Measurements from ENCODE around the gene CLIP1. TPM values are rescaled to one million over a fixed set of nuclear protein-coding genes. Genes with fewer than 3 reads are reported as not detected.
"Not testable (repeated sequence)": the region's sequence is repeated elsewhere in the genome, so short reads cannot be mapped to it uniquely, and the experiment has no call there.

The CLIP1 gene
- total and polyA plus RNA-seq, 4 donors, result 26.6 to 93.7 (median 45.8) TPM

GRCh38 chr12:122374707-122375106 is 47.8 kb downstream of the CLIP1 start:
- DNase-seq (no peak), ATAC-seq (ENCODE audit: insufficient read depth, low FRiP score) (no peak)
- H3K27me3 ChIP-seq (ENCODE audit: control insufficient read depth in 3 of 3, insufficient read depth in 3 of 3, low read length in 2 of 3), result no peaks in the 10 kb centered on the region
- H3K9me3 ChIP-seq (ENCODE audit: control insufficient read depth in 4 of 4, insufficient read depth in 3 of 4, low read length in 3 of 4), result no peaks in the 10 kb centered on the region
- peak overlapping the region in 1 of 2 donors; percentile 64 for H3K27ac ChIP-seq (ENCODE audit: low read depth in 1 of 2, low read length in 1 of 2)
- no peak for TF ChIP-seq CTCF (IDR thresholded peaks at IDR 0.05; ENCODE audit: control extremely low read depth, extremely low read depth)
- H3K4me1 ChIP-seq (ENCODE audit: control insufficient read depth in 5 of 5, insufficient read depth in 5 of 5, low read length in 5 of 5), result peaks cover 0 to 3% (median 0%) of the 10 kb centered on the region in 5 donors
- H3K36me3 ChIP-seq (ENCODE audit: control insufficient read depth in 4 of 4, insufficient read depth in 4 of 4, low read length in 4 of 4), result peaks cover 0 to 26% (median 13%) of the 10 kb centered on the region in 4 donors
- H3K9ac ChIP-seq (ENCODE audit: insufficient read depth in 1 of 2, low read length in 2 of 2), result no peak overlapping the region
- H3K4me3 ChIP-seq, result no peak overlapping the region
- WGBS, 2 donors, result 70 to 77% methylated on average over 5 of the region's 5 CpGs

- no peak overlapping the region for H3K9ac ChIP-seq (ENCODE audit: insufficient read depth in 1 of 2, low read length in 2 of 2)
- ATAC-seq (ENCODE audit: insufficient read depth, low FRiP score), result no peak
Measured at GRCh38 chr12:122371475-122372045, 50.9 kb downstream of the CLIP1 start.

GRCh38 chr12:122368361-122369073 is 54.0 kb downstream of the CLIP1 start:
- peak overlapping the region in 1 of 2 donors; percentile 13 for H3K27ac ChIP-seq (ENCODE audit: low read depth in 1 of 2, low read length in 1 of 2)
- H3K4me3 ChIP-seq, result no peak overlapping the region
- H3K36me3 ChIP-seq (ENCODE audit: control insufficient read depth in 4 of 4, insufficient read depth in 4 of 4, low read length in 4 of 4), result peaks cover 0 to 10% (median 5%) of the 10 kb centered on the region in 4 donors
- no peak overlapping the region for H3K9ac ChIP-seq (ENCODE audit: insufficient read depth in 1 of 2, low read length in 2 of 2)
- no peaks in the 10 kb centered on the region for H3K9me3 ChIP-seq (ENCODE audit: control insufficient read depth in 4 of 4, insufficient read depth in 3 of 4, low read length in 3 of 4)
- no peak for TF ChIP-seq CTCF (IDR thresholded peaks at IDR 0.05; ENCODE audit: control extremely low read depth, extremely low read depth)
- peak in 2 of 3 donors; percentile 4 to 19 for DNase-seq
- no peak for ATAC-seq (ENCODE audit: insufficient read depth, low FRiP score)
- H3K4me1 ChIP-seq (ENCODE audit: control insufficient read depth in 5 of 5, insufficient read depth in 5 of 5, low read length in 5 of 5), result peaks cover 0 to 12% (median 0%) of the 10 kb centered on the region in 5 donors
- WGBS, 2 donors, result 55 to 77% methylated on average over 10 of the region's 10 CpGs
- no peaks in the 10 kb centered on the region for H3K27me3 ChIP-seq (ENCODE audit: control insufficient read depth in 3 of 3, insufficient read depth in 3 of 3, low read length in 2 of 3)

More at GRCh38 chr12:122371475-122372045, 50.9 kb downstream of the CLIP1 start:
- Histone ChIP-seq H3K9me3 (ENCODE audit: control insufficient read depth in 4 of 4, insufficient read depth in 3 of 4, low read length in 3 of 4) (no peaks in the 10 kb centered on the region), H3K36me3 (ENCODE audit: control insufficient read depth in 4 of 4, insufficient read depth in 4 of 4, low read length in 4 of 4) (peaks cover 0 to 15% (median 7%) of the 10 kb centered on the region in 4 donors), H3K27ac (ENCODE audit: low read depth in 1 of 2, low read length in 1 of 2) (no peak overlapping the region), H3K4me1 (ENCODE audit: control insufficient read depth in 5 of 5, insufficient read depth in 5 of 5, low read length in 5 of 5) (peaks cover 0 to 11% (median 0%) of the 10 kb centered on the region in 5 donors), H3K4me3 (no peak overlapping the region), H3K27me3 (ENCODE audit: control insufficient read depth in 3 of 3, insufficient read depth in 3 of 3, low read length in 2 of 3) (no peaks in the 10 kb centered on the region)
- TF ChIP-seq CTCF (IDR thresholded peaks at IDR 0.05; ENCODE audit: control extremely low read depth, extremely low read depth), result no peak
- no peak for DNase-seq
- WGBS, 2 donors, result 41 to 50% methylated on average over 8 of the region's 8 CpGs

- peaks cover 0 to 13% (median 6%) of the 10 kb centered on the region in 4 donors for H3K36me3 ChIP-seq (ENCODE audit: control insufficient read depth in 4 of 4, insufficient read depth in 4 of 4, low read length in 4 of 4)
- H3K4me3 ChIP-seq; DNase-seq; H3K9ac ChIP-seq (ENCODE audit: insufficient read depth in 1 of 2, low read length in 2 of 2); H3K27me3 ChIP-seq (ENCODE audit: control insufficient read depth in 3 of 3, insufficient read depth in 3 of 3, low read length in 2 of 3); H3K9me3 ChIP-seq (ENCODE audit: control insufficient read depth in 4 of 4, insufficient read depth in 3 of 4, low read length in 3 of 4); H3K27ac ChIP-seq (ENCODE audit: low read depth in 1 of 2, low read length in 1 of 2); ATAC-seq (ENCODE audit: insufficient read depth, low FRiP score): not testable (repeated sequence)
- H3K4me1 ChIP-seq (ENCODE audit: control insufficient read depth in 5 of 5, insufficient read depth in 5 of 5, low read length in 5 of 5), result peaks cover 0 to 12% (median 0%) of the 10 kb centered on the region in 5 donors
Measured at GRCh38 chr12:122367632-122368031, 54.8 kb downstream of the CLIP1 start.

All from lung (tissue), 12 donors.